ENCODE measurements around the gene VILL. TPM values are rescaled to one million over a fixed set of nuclear protein-coding genes. Genes with fewer than 3 reads are reported as not detected.
"Not testable (repeated sequence)": the region's sequence is repeated elsewhere in the genome, so short reads cannot be mapped to it uniquely, and the experiment has no call there.

The VILL gene
- total RNA-seq, 1 donor from 2014 or later = 4.4 TPM

- intact Hi-C loops (cut with DNase I) = no loop called here
These were observed 48.7 kb downstream of the VILL start, which contains the start of gene DLEC1 for GRCh38 chr3:38039101-38039898. TSS of gene DLEC1 (plus strand) at chr3:38039208. CDS start at chr3:38039226, 18 bp downstream.

GRCh38 chr3:38039899-38040261 is 49.3 kb downstream of the VILL start:
- ATAC-seq = peak; percentile 90
- DNase-seq (ENCODE audit: missing footprints) = peak; percentile 84
- intact Hi-C loops (cut with DNase I) = loop anchor here (2.0 kb wide), 1 partner anchor 35 kb away; no protein-coding TSS in a partner anchor

More at GRCh38 chr3:38039101-38039898, 48.7 kb downstream of the VILL start, which contains the start of gene DLEC1:
- DNase-seq (ENCODE audit: missing footprints) (peak; percentile 91), ATAC-seq (peak; percentile 74)

- no peak for DNase-seq (ENCODE audit: missing footprints)
- intact Hi-C loops (cut with DNase I) = loop anchor here (2.0 kb wide), 1 partner anchor 36 kb away; no protein-coding TSS in a partner anchor
- peak; percentile 9 for ATAC-seq
These were observed 49.8 kb downstream of the VILL start for GRCh38 chr3:38040401-38040800.

- ATAC-seq (no peak), DNase-seq (ENCODE audit: missing footprints) (no peak)
- intact Hi-C loops (cut with DNase I) = no loop called here
These were observed 52.9 kb downstream of the VILL start for GRCh38 chr3:38043486-38043885.

- no peak for DNase-seq (ENCODE audit: missing footprints)
- intact Hi-C loops (cut with DNase I) = no loop called here
- no peak for ATAC-seq
These were observed 55.4 kb downstream of the VILL start for GRCh38 chr3:38046027-38046426.

DNA sequence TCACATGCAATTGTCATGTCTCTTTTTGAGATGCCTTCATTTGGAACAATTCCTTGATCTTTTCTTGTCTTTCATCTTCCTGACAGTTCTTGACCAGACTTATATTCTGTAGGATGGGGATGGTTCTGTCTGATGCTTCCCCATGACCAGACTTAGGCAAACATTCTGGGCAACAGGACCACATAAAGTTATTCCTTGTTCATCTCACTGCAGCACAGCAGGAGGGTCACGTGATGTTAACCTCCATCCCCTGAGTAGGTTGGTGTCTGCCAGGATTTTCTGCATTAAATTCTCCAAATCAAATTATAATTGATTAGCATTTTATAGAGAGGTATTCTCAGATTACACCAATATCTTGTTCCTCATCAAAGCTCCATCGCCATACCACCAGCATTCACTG is 56.2 kb downstream of the VILL start:
- no peak for ATAC-seq
- intact Hi-C loops (cut with DNase I) = no loop called here
- DNase-seq (ENCODE audit: missing footprints) = no peak

DNA sequence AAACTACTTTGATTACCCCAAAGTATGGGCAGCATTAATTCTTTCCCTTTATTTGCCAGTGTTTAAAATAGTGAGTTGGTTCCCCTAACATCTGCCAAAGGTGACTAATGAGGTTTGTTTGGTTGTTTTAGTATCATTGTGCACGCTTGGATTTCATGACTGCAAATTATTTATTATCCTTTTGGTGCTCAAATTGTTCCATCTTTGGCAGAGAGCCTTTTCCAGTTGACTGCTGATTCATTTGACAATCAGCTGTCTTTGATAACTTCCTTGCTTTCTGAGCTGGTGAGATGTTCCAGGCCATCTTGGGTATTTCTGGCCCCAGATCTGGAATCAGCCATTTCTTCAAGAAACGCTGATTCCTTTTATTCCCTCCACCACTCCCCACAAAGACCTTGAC is 57.3 kb downstream of the VILL start:
- ATAC-seq (no peak), DNase-seq (ENCODE audit: missing footprints) (no peak)
- intact Hi-C loops (cut with DNase I) = no loop called here

- DNase-seq (ENCODE audit: missing footprints) (no peak), ATAC-seq (no peak)
- intact Hi-C loops (cut with DNase I) = no loop called here
These were observed 59.0 kb downstream of the VILL start for GRCh38 chr3:38049358-38050126.

DNA sequence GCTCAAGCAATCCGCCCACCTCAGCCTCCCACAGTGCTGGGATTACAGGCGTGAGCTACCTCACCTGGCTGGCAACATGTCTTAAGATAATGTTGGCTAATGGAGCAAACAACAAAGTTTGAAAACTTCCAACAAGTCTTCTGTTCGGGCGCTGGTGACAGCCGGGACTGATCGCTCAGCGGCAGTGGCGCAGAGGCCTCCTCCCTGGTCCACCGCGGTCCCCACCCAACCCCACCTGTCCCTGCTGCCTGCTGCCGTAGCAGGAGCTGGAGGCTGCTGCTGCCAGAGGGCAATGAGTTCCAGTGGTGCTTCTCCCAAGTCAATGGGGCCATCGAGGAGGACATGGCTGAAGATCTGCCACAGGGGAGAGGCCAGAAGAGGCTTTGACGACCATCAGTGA is 60.5 kb downstream of the VILL start:
- DNase-seq (ENCODE audit: missing footprints) = no peak
- no peak for ATAC-seq
- intact Hi-C loops (cut with DNase I) = no loop called here

- ATAC-seq; intact Hi-C loops (cut with DNase I); DNase-seq (ENCODE audit: missing footprints): not testable (repeated sequence)
These were observed 62.7 kb downstream of the VILL start for GRCh38 chr3:38053286-38053685.

DNA sequence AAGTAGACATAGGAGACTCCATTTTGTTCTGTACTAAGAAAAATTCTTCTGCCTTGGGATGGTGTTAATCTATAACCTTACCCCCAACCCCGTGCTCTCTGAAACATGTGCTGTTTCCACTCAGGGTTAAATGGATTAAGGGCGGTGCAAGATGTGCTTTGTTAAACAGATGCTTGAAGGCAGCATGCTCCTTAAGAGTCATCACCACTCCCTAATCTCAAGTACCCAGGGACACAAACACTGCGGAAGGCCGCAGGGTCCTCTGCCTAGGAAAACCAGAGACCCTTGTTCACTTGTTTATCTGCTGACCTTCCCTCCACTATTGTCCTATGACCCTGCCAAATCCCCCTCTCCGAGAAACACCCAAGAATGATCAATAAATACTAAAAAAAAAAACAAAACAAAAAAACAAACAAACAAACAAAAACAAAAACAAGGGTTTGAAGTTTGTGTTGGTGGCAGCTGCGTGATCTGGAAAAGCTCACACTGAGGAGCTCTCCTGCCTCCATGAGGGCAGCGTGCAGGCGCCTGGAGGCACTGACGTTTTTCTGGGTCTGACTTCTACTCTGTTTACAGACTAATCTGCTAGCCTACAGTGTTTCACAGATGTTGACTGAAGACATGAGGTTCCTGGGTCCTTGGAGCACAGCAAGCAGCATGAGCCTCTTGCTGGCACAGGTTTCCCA is 63.4 kb downstream of the VILL start:
- intact Hi-C loops (cut with DNase I); ATAC-seq; DNase-seq (ENCODE audit: missing footprints): not testable (repeated sequence)

- intact Hi-C loops (cut with DNase I) = no loop called here
- ATAC-seq = no peak
These were observed 64.0 kb downstream of the VILL start for GRCh38 chr3:38054499-38055001.

More at GRCh38 chr3:38054499-38055001, 64.0 kb downstream of the VILL start:
- DNase-seq (ENCODE audit: missing footprints) = no peak

Small RNA genes lying within 50 kb of the gene (microRNA-seq; reads per million reads assigned to microRNA genes)
- gene MIR26A1 = 57.1 reads per million, percentile 46 among the genes with 10 or more reads in this experiment

Other genes with a start within 250 kb of the VILL start
- 47.3 TPM for gene CTDSPL, start 128.9 kb upstream of the VILL start, total RNA-seq
- 10.7 TPM for gene PLCD1, start 38.9 kb downstream of the VILL start, total RNA-seq
- gene DLEC1, start 48.4 kb downstream of the VILL start, total RNA-seq = 0.08 TPM
- gene ACAA1, start 146.3 kb downstream of the VILL start, total RNA-seq = 116 TPM
- gene MYD88, start 147.9 kb downstream of the VILL start, total RNA-seq = 8.8 TPM
- gene OXSR1, start 174.8 kb downstream of the VILL start, total RNA-seq = 24.6 TPM